SK-N-SH treated with all-trans-retinoic acid at 6 μM for 48 hours (cell line): ENCODE results near the gene AMY2B.

Experiments used
- ATAC-seq: fragments of 200-7000 bp; cut with Tn5 transposase; 3 replicates; pipeline ENCODE4 v1.9.1; 2020; ENCODE audit warnings: mild to moderate bottlenecking, moderate library complexity
- ARNTL ChIP-seq: fragments of 450-650 bp; formaldehyde crosslinking; IDR thresholded peaks from 2 replicates; pipeline ENCODE4 v1.5.0; 2020; ENCODE audit warnings: low read depth, mild to moderate bottlenecking, moderate library complexity, borderline replicate concordance
- BACH2 ChIP-seq: fragments of 250-450 bp; sonication (Bioruptor Pico); IDR thresholded peaks from 2 replicates; pipeline ENCODE4 v1.9.0; 2021; ENCODE audit warnings: mild to moderate bottlenecking, borderline replicate concordance
- CREB5 ChIP-seq: fragments of 250-450 bp; sonication (Bioruptor Pico); IDR thresholded peaks from 2 replicates; pipeline ENCODE4 v1.5.1; 2020; ENCODE audit warnings: low read depth, mild to moderate bottlenecking, moderate library complexity
- CSDC2 ChIP-seq: fragments of 250-450 bp; sonication (Bioruptor Pico); IDR thresholded peaks from 2 replicates; pipeline ENCODE4 v1.5.0; 2020; ENCODE audit warnings: mild to moderate bottlenecking, moderate library complexity
- CSRNP3 ChIP-seq: fragments of 250-450 bp; sonication (Bioruptor Pico); IDR thresholded peaks from 2 replicates; pipeline ENCODE4 v1.5.1; 2021; ENCODE audit warnings: mild to moderate bottlenecking, moderate library complexity
- ESRRG ChIP-seq: fragments of 250-450 bp; sonication (Bioruptor Pico); IDR thresholded peaks from 2 replicates; pipeline ENCODE4 v1.6.1; 2021; ENCODE audit warnings: mild to moderate bottlenecking
- GLIS3 ChIP-seq: fragments of 250-450 bp; sonication (Bioruptor Pico); IDR thresholded peaks from 2 replicates; pipeline ENCODE4 v1.5.0; 2020; ENCODE audit warnings: mild to moderate bottlenecking, moderate library complexity
- ISL1 ChIP-seq: fragments of 250-450 bp; sonication (Bioruptor Pico); IDR thresholded peaks from 2 replicates; pipeline ENCODE4 v2.1.2; 2022; ENCODE audit warnings: mild to moderate bottlenecking, moderate library complexity
- OSR1 ChIP-seq: fragments of 250-450 bp; sonication (Bioruptor Pico); IDR thresholded peaks from 2 replicates; pipeline ENCODE4 v1.8.0; 2022; ENCODE audit warnings: moderate library complexity, mild to moderate bottlenecking, inconsistent platforms
- POU6F1 ChIP-seq: fragments of 250-450 bp; sonication (Bioruptor Pico); IDR thresholded peaks from 2 replicates; pipeline ENCODE4 v1.8.0; 2021; ENCODE audit warnings: low read depth, mild to moderate bottlenecking, moderate library complexity, borderline replicate concordance
- PPARA ChIP-seq: fragments of 250-450 bp; sonication (Bioruptor Pico); IDR thresholded peaks from 2 replicates; pipeline ENCODE4 v1.5.0; 2020; ENCODE audit warnings: mild to moderate bottlenecking, borderline replicate concordance
- RARB ChIP-seq: fragments of 250-450 bp; sonication (Bioruptor Pico); IDR thresholded peaks from 2 replicates; pipeline ENCODE4 v1.8.0; 2021; ENCODE audit warnings: mild to moderate bottlenecking, moderate library complexity
- SNAI2 ChIP-seq: fragments of 250-450 bp; sonication (Bioruptor Pico); IDR thresholded peaks from 2 replicates; pipeline ENCODE4 v1.5.0; 2020; ENCODE audit warnings: mild to moderate bottlenecking, moderate library complexity
- TOX ChIP-seq: fragments of 250-450 bp; sonication (Bioruptor Pico); IDR thresholded peaks from 2 replicates; pipeline ENCODE4 v1.8.0; 2021; ENCODE audit warnings: mild to moderate bottlenecking, moderate library complexity, borderline replicate concordance
- TSHZ2 ChIP-seq: fragments of 250-450 bp; sonication (Bioruptor Pico); IDR thresholded peaks from 2 replicates; pipeline ENCODE4 v1.5.0; 2020; ENCODE audit warnings: mild to moderate bottlenecking, moderate library complexity
- ZC3H10 ChIP-seq: fragments of 250-450 bp; sonication (Bioruptor Pico); IDR thresholded peaks from 2 replicates; pipeline ENCODE4 v1.5.1; 2021; ENCODE audit warnings: mild to moderate bottlenecking, moderate library complexity
- ZFP3 ChIP-seq: fragments of 250-450 bp; sonication (Bioruptor Pico); IDR thresholded peaks from 2 replicates; pipeline ENCODE4 v1.5.0; 2020; ENCODE audit warnings: mild to moderate bottlenecking, moderate library complexity
- ZFP30 ChIP-seq: fragments of 450-650 bp; formaldehyde crosslinking; IDR thresholded peaks from 2 replicates; pipeline ENCODE4 v1.5.0; 2022; ENCODE audit warnings: mild to moderate bottlenecking, moderate library complexity
- ZNF565 ChIP-seq: fragments of 450-650 bp; formaldehyde crosslinking; conservative IDR thresholded peaks from 2 replicates; pipeline ENCODE4 v1.5.0; 2020; ENCODE audit warnings: low read depth, mild to moderate bottlenecking, moderate library complexity
- ZNF8 ChIP-seq: fragments of 450-650 bp; formaldehyde crosslinking; IDR thresholded peaks from 2 replicates; pipeline ENCODE4 v1.5.0; 2020; ENCODE audit warnings: mild to moderate bottlenecking, moderate library complexity

AMY2B gene

GRCh38 chr1:103538226-103538625 is 33.2 kb upstream of the AMY2B start:
- ATAC-seq = no peak
- TF ChIP-seq SNAI2 (no peak), OSR1 (CRISPR knock-in tag) (no peak), POU6F1 (CRISPR knock-in tag) (no peak), GLIS3 (no peak)
- TF ChIP-seq, all 23 proteins: peak for 0

GRCh38 chr1:103541431-103541830 is 30.0 kb upstream of the AMY2B start:
- ATAC-seq = no peak
- TF ChIP-seq SNAI2 (no peak), ISL1 (no peak), RARB (CRISPR knock-in tag) (no peak), ZC3H10 (no peak), ZNF565 (CRISPR knock-in tag) (no peak), OSR1 (CRISPR knock-in tag) (no peak), ZFP30 (CRISPR knock-in tag) (no peak), BACH2 (CRISPR knock-in tag) (no peak), ZFP3 (CRISPR knock-in tag) (no peak), PPARA (CRISPR knock-in tag) (no peak), CSDC2 (CRISPR knock-in tag) (no peak), TOX (CRISPR knock-in tag) (no peak), CSRNP3 (CRISPR knock-in tag) (no peak), GLIS3 (no peak), CREB5 (no peak), POU6F1 (CRISPR knock-in tag) (no peak), TSHZ2 (CRISPR knock-in tag) (no peak), ZNF8 (CRISPR knock-in tag) (no peak)

- TF ChIP-seq RARB (CRISPR knock-in tag) (no peak), ZNF8 (CRISPR knock-in tag) (no peak), POU6F1 (CRISPR knock-in tag) (no peak), ZFP3 (CRISPR knock-in tag) (no peak), ARNTL (no peak), ESRRG (CRISPR knock-in tag) (no peak), BACH2 (CRISPR knock-in tag) (no peak), TOX (CRISPR knock-in tag) (no peak), CREB5 (no peak), CSDC2 (CRISPR knock-in tag) (no peak), GLIS3 (no peak), CSRNP3 (CRISPR knock-in tag) (no peak), TSHZ2 (CRISPR knock-in tag) (no peak), ZC3H10 (no peak)
- no peak for ATAC-seq
Observed at GRCh38 chr1:103546496-103546895, 24.9 kb upstream of the AMY2B start.
